Upper lobe of right lung (tissue), 1 donor: ENCODE measurements around the gene CAGE1. TPM values are rescaled to one million over a fixed set of nuclear protein-coding genes. Genes with fewer than 3 reads are reported as not detected.
"Not testable (repeated sequence)": the region's sequence is repeated elsewhere in the genome, so short reads cannot be mapped to it uniquely, and the experiment has no call there.

Experiments used
- ATAC-seq: fragments of 200-7000 bp; cut with Tn5 transposase; one replicate; pipeline ENCODE4 v1.9.1; 2020; ENCODE audit warnings: mild to moderate bottlenecking, moderate library complexity
- DNase-seq: peaks from one replicate; pipeline ENCODE4 v3.0.0-alpha.2; 2020
- H3K27ac ChIP-seq: fragments of 200-600 bp; one replicate; pipeline ENCODE4 v1.8.0; 2022
- H3K27me3 ChIP-seq: fragments of 200-600 bp; one replicate; pipeline ENCODE4 v1.8.0; 2022; ENCODE audit warnings: mild to moderate bottlenecking
- H3K36me3 ChIP-seq: fragments of 200-600 bp; one replicate; pipeline ENCODE4 v1.8.0; 2022
- H3K4me1 ChIP-seq: fragments of 200-600 bp; one replicate; pipeline ENCODE4 v1.8.0; 2022
- H3K4me3 ChIP-seq: fragments of 200-600 bp; one replicate; pipeline ENCODE4 v1.8.0; 2022; ENCODE audit warnings: mild to moderate bottlenecking
- H3K9me3 ChIP-seq: fragments of 200-600 bp; one replicate; pipeline ENCODE4 v1.8.0; 2022
- CTCF ChIP-seq: fragments of 200-600 bp; IDR thresholded peaks from one replicate; pipeline ENCODE4 v1.8.0; 2022; ENCODE audit warnings: antibody characterized with exemption
- intact Hi-C: fragments of 100-400 bp; cut with DNase I; formaldehyde crosslinking; loops from one replicate; pipeline ENCODE4 v1.11.0; 2022
- total RNA-seq: library from RNA; stranded (reverse); fragmentation: NEBNext Ultra II Directional; extraction: Animal tissue kit (Norgen Biotek cat#: 25700); gene quantifications from one replicate; pipeline ENCODE4 v1.2.1, GENCODE V29; 2021
- donor health status: DM: no; HTN: yes; CAD: no; lungs with severe emphysema.

CAGE1 gene
- total RNA-seq, 1 donor from 2014 or later = not detected

- no peaks in the 10 kb centered on the region for H3K27me3 ChIP-seq
- no peaks in the 10 kb centered on the region for H3K36me3 ChIP-seq
- intact Hi-C loops = no loop called here
- H3K27ac ChIP-seq = no peak overlapping the region
- no peak for TF ChIP-seq CTCF
- H3K4me1 ChIP-seq = no peaks in the 10 kb centered on the region
- no peak for ATAC-seq
- no peak for DNase-seq
- no peak overlapping the region for H3K4me3 ChIP-seq
- no peaks in the 10 kb centered on the region for H3K9me3 ChIP-seq
Measured at GRCh38 chr6:7373739-7374138, 15.8 kb downstream of the CAGE1 start.

- no peak for TF ChIP-seq CTCF
- H3K9me3 ChIP-seq = no peaks in the 10 kb centered on the region
- intact Hi-C loops = no loop called here
- H3K4me3 ChIP-seq = no peak overlapping the region
- H3K27ac ChIP-seq = no peak overlapping the region
- DNase-seq = no peak
- no peaks in the 10 kb centered on the region for H3K4me1 ChIP-seq
- peaks cover 11% of the 10 kb centered on the region for H3K27me3 ChIP-seq
- H3K36me3 ChIP-seq = no peaks in the 10 kb centered on the region
- ATAC-seq = no peak
Measured at GRCh38 chr6:7367408-7367807, 22.1 kb downstream of the CAGE1 start.

GRCh38 chr6:7351916-7352315 lies 37.6 kb downstream of the CAGE1 start:
- H3K27ac ChIP-seq, intact Hi-C loops, ATAC-seq, H3K9me3 ChIP-seq, DNase-seq, H3K4me1 ChIP-seq, H3K4me3 ChIP-seq, H3K36me3 ChIP-seq, H3K27me3 ChIP-seq: not testable (repeated sequence)

- intact Hi-C loops, DNase-seq, H3K36me3 ChIP-seq, ATAC-seq, H3K27me3 ChIP-seq, H3K9me3 ChIP-seq, H3K27ac ChIP-seq, H3K4me3 ChIP-seq, H3K4me1 ChIP-seq: not testable (repeated sequence)
Measured at GRCh38 chr6:7350591-7350990, 39.0 kb downstream of the CAGE1 start.

- H3K36me3 ChIP-seq, H3K9me3 ChIP-seq, ATAC-seq, H3K27ac ChIP-seq, H3K4me3 ChIP-seq, H3K27me3 ChIP-seq, H3K4me1 ChIP-seq, intact Hi-C loops, DNase-seq: not testable (repeated sequence)
Measured at GRCh38 chr6:7347551-7347997, 42.0 kb downstream of the CAGE1 start.

- intact Hi-C loops, H3K9me3 ChIP-seq, ATAC-seq, H3K36me3 ChIP-seq, H3K4me1 ChIP-seq, DNase-seq, H3K27me3 ChIP-seq, H3K4me3 ChIP-seq, H3K27ac ChIP-seq: not testable (repeated sequence)
Measured at GRCh38 chr6:7344773-7345450, 44.6 kb downstream of the CAGE1 start.

- intact Hi-C loops = no loop called here
- Histone ChIP-seq H3K4me1 (no peaks in the 10 kb centered on the region), H3K27ac (no peak overlapping the region), H3K36me3 (no peaks in the 10 kb centered on the region), H3K27me3 (no peaks in the 10 kb centered on the region), H3K9me3 (no peaks in the 10 kb centered on the region), H3K4me3 (no peak overlapping the region)
- no peak for ATAC-seq
- DNase-seq = no peak
- no peak for TF ChIP-seq CTCF
Measured at GRCh38 chr6:7343546-7344475, 45.7 kb downstream of the CAGE1 start.
